Hepatic stellate cell (primary cell): Measurements from ENCODE around the gene CPZ.

Experiments used
- DNase-seq: peaks from one replicate; pipeline ENCODE4 v3.0.0; 2011; ENCODE audit warnings: low spot score

CPZ gene

GRCh38 chr4:8655411-8656184 lies 63.0 kb downstream of the CPZ start:
- DNase-seq, result no peak

DNA sequence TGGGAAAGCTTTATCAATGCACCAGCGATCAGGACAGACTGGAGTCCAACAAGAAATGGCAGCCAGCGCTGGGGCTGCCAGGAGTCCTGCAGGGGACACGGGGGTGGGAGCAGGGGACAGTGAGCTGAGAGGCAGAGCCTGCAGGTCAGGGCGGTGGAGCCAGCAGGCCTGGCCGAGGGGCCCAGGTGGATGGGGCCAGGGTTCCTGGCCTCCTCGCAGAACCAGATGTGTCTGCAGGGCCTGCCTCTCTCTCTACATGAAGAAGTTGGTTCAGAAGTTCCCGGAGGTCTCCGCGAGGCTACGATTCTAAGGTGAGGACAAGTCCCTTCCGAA lies 63.6 kb downstream of the CPZ start:
- no peak for DNase-seq

GRCh38 chr4:8656711-8657380 lies 64.3 kb downstream of the CPZ start:
- no peak for DNase-seq

GRCh38 chr4:8657381-8658088 lies 65.0 kb downstream of the CPZ start:
- DNase-seq, result no peak

DNA sequence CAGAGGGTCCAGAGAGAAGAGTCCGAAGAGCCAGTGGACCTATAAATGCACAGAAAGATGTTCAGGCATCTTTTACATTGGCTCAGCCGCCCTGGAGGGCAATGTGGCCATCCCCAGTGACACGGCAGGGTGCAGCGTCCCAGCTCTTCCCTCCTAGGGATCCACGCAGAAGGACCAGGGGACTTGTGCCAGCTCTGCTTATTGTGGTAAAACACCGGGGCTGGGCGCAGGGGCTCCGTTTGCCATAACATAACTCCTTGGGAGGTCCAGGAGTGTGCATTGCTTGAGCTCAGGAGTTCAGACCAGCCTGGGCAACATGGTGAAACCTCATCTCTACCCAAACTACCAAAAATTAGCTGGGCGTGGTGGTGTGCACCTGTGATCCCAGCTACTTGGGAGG lies 70.2 kb downstream of the CPZ start:
- DNase-seq, result no peak

DNA sequence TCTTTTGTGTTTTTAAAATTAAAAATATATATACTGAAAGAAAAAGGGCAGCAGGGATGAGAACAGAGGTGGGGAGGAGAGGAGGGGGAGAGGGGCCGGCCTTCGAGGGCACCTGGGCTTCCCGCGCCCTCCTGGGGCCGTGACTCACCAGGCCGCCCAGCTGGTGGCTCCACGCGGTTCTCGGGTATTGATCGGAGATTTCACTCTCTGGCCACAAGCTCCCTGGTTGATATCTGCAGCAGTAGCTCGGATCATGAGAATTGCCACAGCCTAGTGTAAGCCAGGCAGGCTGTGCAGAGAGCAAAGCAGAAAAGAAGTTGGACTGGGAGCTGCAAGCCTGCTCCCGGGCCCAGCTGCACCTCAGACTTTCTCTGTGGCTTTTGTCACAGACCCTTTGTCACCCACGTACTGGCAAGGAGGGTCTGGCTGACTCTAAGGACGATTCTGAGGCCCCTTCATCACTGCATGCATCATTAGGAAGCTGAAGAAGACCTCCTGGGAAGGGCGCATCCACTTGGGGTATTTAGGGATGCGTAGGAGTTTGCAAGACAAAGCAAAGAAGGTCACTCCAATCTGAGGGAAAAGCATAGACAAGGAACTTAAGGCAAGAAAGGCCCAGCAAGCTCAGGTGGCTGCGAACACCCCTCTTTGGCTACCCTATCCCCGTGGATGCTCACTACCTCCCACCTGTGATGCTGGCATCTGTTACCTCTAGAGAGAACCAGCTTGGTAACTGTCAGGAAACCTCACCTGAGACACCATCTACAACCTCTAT lies 71.7 kb downstream of the CPZ start:
- DNase-seq, result no peak

GRCh38 chr4:8664976-8665375 lies 72.4 kb downstream of the CPZ start:
- no peak for DNase-seq

GRCh38 chr4:8665406-8666360 lies 73.1 kb downstream of the CPZ start:
- no peak for DNase-seq

DNA sequence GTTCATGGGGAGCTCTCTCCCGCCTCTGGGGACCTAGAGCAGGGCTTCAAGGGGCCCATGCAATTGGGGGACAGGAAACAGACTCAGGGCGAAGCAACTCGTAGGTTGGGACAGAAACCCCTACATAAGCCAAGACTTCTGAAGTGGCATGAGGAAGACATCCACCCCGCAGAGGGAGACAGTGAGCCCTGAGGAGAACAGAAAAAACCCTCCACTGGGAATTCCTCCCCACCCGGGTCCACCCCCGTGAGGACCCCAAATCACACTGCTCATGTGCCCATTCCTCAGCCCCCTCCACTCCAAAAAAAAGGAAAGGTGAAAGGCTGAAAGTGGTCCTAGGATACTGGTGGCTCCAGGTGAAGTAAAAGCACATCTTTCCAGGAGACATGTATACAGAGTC lies 74.0 kb downstream of the CPZ start:
- no peak for DNase-seq
